Mesenchymal stem cell (in vitro differentiated cells and primary cell): ENCODE measurements around the gene CROCC2.
A peak's percentile ranks its signal among the peaks of the same experiment; 100 is the strongest.

ENCODE experiments used
- DNase-seq: peaks from one replicate; pipeline ENCODE4 v3.0.0-alpha.2; 2013
- H2AFZ ChIP-seq: one replicate; pipeline ENCODE4 v1.6.1; 2013; ENCODE audit warnings: low read depth, mild to moderate bottlenecking, control low read depth, inconsistent platforms, low read length, moderate library complexity
- H2AK5ac ChIP-seq: 2 replicates; pipeline ENCODE4 v1.6.1; 2013; ENCODE audit warnings: low read length, moderate library complexity, mild to moderate bottlenecking, inconsistent platforms; ENCODE audit not compliant: severe bottlenecking
- H2BK120ac ChIP-seq: one replicate; pipeline ENCODE4 v1.6.1; 2013; ENCODE audit warnings: low read depth, mild to moderate bottlenecking, inconsistent platforms, low read length, moderate library complexity
- H2BK12ac ChIP-seq, 2 experiments: one replicate each; pipeline ENCODE4 v1.6.1; 2013; ENCODE audit warnings: inconsistent platforms in 2 of 2, low read length in 2 of 2, mild to moderate bottlenecking in 2 of 2, moderate library complexity in 2 of 2, control low read depth in 1 of 2
- H2BK15ac ChIP-seq: one replicate; pipeline ENCODE4 v1.6.1; 2013; ENCODE audit warnings: mild to moderate bottlenecking, low read depth, inconsistent platforms; ENCODE audit not compliant: poor library complexity, severe bottlenecking
- H2BK5ac ChIP-seq: 2 replicates; pipeline ENCODE4 v1.6.1; 2013; ENCODE audit warnings: low read depth, mild to moderate bottlenecking, low read length, control low read depth, inconsistent platforms; ENCODE audit not compliant: poor library complexity, severe bottlenecking
- H3K14ac ChIP-seq, 2 experiments: one replicate each; pipeline ENCODE4 v1.6.1; 2013; ENCODE audit warnings: inconsistent platforms in 2 of 2, low read length in 2 of 2, control low read depth in 1 of 2, mild to moderate bottlenecking in 1 of 2, moderate library complexity in 1 of 2
- H3K18ac ChIP-seq, 2 experiments: one replicate each; pipeline ENCODE4 v1.6.1; 2013; ENCODE audit warnings: inconsistent platforms in 2 of 2, low read length in 2 of 2, control low read depth in 1 of 2, low read depth in 1 of 2, mild to moderate bottlenecking in 1 of 2
- H3K23ac ChIP-seq, 2 experiments: one replicate each; pipeline ENCODE4 v1.6.1; 2013; ENCODE audit warnings: inconsistent platforms in 2 of 2, low read length in 2 of 2, mild to moderate bottlenecking in 2 of 2, moderate library complexity in 2 of 2, control low read depth in 1 of 2
- H3K27ac ChIP-seq: 2 replicates; pipeline ENCODE4 v1.5.1; 2013; ENCODE audit warnings: mild to moderate bottlenecking, moderate library complexity, low read length, control low read depth, inconsistent platforms; ENCODE audit not compliant: poor library complexity, severe bottlenecking
- H3K27me3 ChIP-seq, 2 experiments: 2 replicates each; pipeline versions ENCODE4 v1.6.1 to v1.7.0; 2013; ENCODE audit warnings: low read length in 2 of 2, mild to moderate bottlenecking in 2 of 2, moderate library complexity in 2 of 2, control low read depth in 1 of 2, inconsistent platforms in 1 of 2; ENCODE audit not compliant: control insufficient read depth in 1 of 2, insufficient read depth in 1 of 2
- H3K36me3 ChIP-seq, 2 experiments: 2 replicates each; pipeline versions ENCODE4 v1.6.1 to v1.7.0; 2013; ENCODE audit warnings: low read length in 2 of 2, control low read depth in 1 of 2, inconsistent platforms in 1 of 2, low read depth in 1 of 2, mild to moderate bottlenecking in 1 of 2; ENCODE audit not compliant: insufficient read depth in 2 of 2, control insufficient read depth in 1 of 2
- H3K4ac ChIP-seq, 2 experiments: one replicate each; pipeline ENCODE4 v1.6.1; 2013; ENCODE audit warnings: inconsistent platforms in 2 of 2, low read length in 2 of 2, mild to moderate bottlenecking in 2 of 2, moderate library complexity in 2 of 2, control low read depth in 1 of 2, low read depth in 1 of 2
- H3K4me1 ChIP-seq: 2 replicates; pipeline ENCODE4 v1.6.1; 2013; ENCODE audit warnings: low read depth, low read length, control low read depth; ENCODE audit not compliant: control insufficient read depth, insufficient read depth
- H3K4me2 ChIP-seq: 2 replicates; pipeline ENCODE4 v1.6.1; 2013; ENCODE audit warnings: low read length, mild to moderate bottlenecking, inconsistent platforms; ENCODE audit not compliant: poor library complexity, severe bottlenecking
- H3K4me3 ChIP-seq, 2 experiments: 2 replicates each; pipeline versions ENCODE4 v1.5.1 to v1.7.0; 2013; ENCODE audit warnings: low read length in 2 of 2, mild to moderate bottlenecking in 2 of 2, control low read depth in 1 of 2, low read depth in 1 of 2; ENCODE audit not compliant: insufficient read depth in 1 of 2
- H3K79me1 ChIP-seq: replicated peaks from 2 replicates; pipeline ENCODE4 v1.6.1; 2013; ENCODE audit warnings: mild to moderate bottlenecking, control low read depth, low read length, inconsistent platforms; ENCODE audit not compliant: poor library complexity, severe bottlenecking
- H3K9ac ChIP-seq: 2 replicates; pipeline ENCODE4 v1.7.0; 2013; ENCODE audit warnings: mild to moderate bottlenecking, low read length, moderate library complexity
- H3K9me3 ChIP-seq: 2 replicates; pipeline ENCODE4 v1.7.0; 2013; ENCODE audit warnings: mild to moderate bottlenecking, low read length; ENCODE audit not compliant: control insufficient read depth
- H4K8ac ChIP-seq: one replicate; pipeline ENCODE4 v1.6.1; 2013; ENCODE audit warnings: inconsistent platforms, mild to moderate bottlenecking, low read length, moderate library complexity
- H4K91ac ChIP-seq: one replicate; pipeline ENCODE4 v1.6.1; 2013; ENCODE audit warnings: mild to moderate bottlenecking, low read length, inconsistent platforms
- WGBS: methylation state at CpG from one replicate; pipeline ENCODE4 v1.1.7; 2013; ENCODE audit warnings: mixed read lengths; 5-methylcytosine and 5-hydroxymethylcytosine counted together

The CROCC2 gene

GRCh38 chr2:240998995-240999791, 93.1 kb downstream of the CROCC2 start:
- 11% methylated on average over 51 of the region's 71 CpGs for WGBS
- Histone ChIP-seq H3K27me3 (peaks cover 0 to 10% of the 10 kb centered on the region in 2 experiments), H2BK5ac (no peak overlapping the region), H3K4ac (no peak overlapping the region), H4K91ac (no peak overlapping the region), H3K9me3 (peaks cover 11% of the 10 kb centered on the region), H2BK15ac (no peak overlapping the region), H2AFZ (peak overlapping the region; percentile 29), H2AK5ac (no peak overlapping the region), H3K14ac (no peak overlapping the region), H3K27ac (no peak overlapping the region), H2BK120ac (no peak overlapping the region), H3K9ac (peak overlapping the region; percentile 87), H3K4me3 (peak overlapping the region; percentile 57 to 85), H3K4me1 (peaks cover 29% of the 10 kb centered on the region), H2BK12ac (no peak overlapping the region), H3K18ac (peak overlapping the region; percentile 47 to 68), H4K8ac (no peak overlapping the region), H3K79me1 (no peaks in the 10 kb centered on the region), H3K4me2 (peak overlapping the region; percentile 83), H3K36me3 (peaks cover 12 to 45% of the 10 kb centered on the region in 2 experiments), H3K23ac (peak overlapping the region in 1 of 2 experiments; percentile 6)
- no peak for DNase-seq

DNA sequence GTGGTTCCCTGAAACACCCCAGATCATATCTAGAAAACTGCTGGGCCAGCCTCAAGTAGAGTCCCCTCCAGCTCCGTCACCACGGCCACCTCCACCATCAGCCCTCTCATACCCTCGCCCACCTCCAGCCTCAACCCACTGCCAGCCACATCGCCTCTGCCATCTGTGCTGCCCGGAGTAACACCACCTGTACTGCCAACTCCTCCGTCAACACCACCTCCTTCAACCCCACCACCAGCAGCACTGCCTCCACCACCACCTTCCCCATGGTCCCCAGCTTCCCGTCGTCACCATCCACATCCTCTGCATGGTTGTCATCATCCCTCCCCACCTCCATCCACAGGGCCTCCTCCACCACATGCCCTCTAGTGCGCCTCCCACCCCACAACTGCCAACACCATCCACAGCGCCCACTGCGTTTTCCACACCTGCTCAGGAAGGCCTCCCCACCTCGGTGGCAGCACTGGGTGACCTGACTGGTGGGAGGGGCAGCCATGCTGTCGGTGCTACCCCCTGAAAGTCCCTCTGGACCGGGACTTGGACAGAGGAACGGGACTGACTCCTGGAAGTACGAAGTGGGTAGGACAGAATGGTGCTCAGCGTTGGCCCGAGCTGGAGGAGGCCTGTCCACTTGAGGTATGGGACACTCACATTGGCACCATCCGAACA, 93.9 kb downstream of the CROCC2 start:
- no peak overlapping the region for H2BK5ac ChIP-seq

GRCh38 chr2:241000831-241001321, 94.7 kb downstream of the CROCC2 start:
- H4K91ac ChIP-seq: no peak overlapping the region
- peaks cover 26% of the 10 kb centered on the region for H3K4me1 ChIP-seq
- peak overlapping the region; percentile 87 for H3K9ac ChIP-seq
- H3K27me3 ChIP-seq: peaks cover 0 to 10% of the 10 kb centered on the region in 2 experiments
- H3K18ac ChIP-seq: no peak overlapping the region
- H3K9me3 ChIP-seq: peaks cover 26% of the 10 kb centered on the region
- no peak overlapping the region for H3K4ac ChIP-seq
- no peak overlapping the region for H2BK15ac ChIP-seq
- H3K27ac ChIP-seq: no peak overlapping the region
- no peak for DNase-seq
- 89% methylated on average over 8 of the region's 9 CpGs for WGBS
- H4K8ac ChIP-seq: peak overlapping the region; percentile 1
- H3K4me2 ChIP-seq: no peak overlapping the region
- H2AFZ ChIP-seq: no peak overlapping the region
- no peak overlapping the region for H2BK12ac ChIP-seq
- H3K36me3 ChIP-seq: peaks cover 12 to 61% of the 10 kb centered on the region in 2 experiments
- H2BK120ac ChIP-seq: no peak overlapping the region
- no peak overlapping the region for H3K23ac ChIP-seq
- no peaks in the 10 kb centered on the region for H3K79me1 ChIP-seq
- H3K4me3 ChIP-seq: peak overlapping the region in 1 of 2 experiments; percentile 85
- H2BK5ac ChIP-seq: no peak overlapping the region
- no peak overlapping the region for H3K14ac ChIP-seq
- H2AK5ac ChIP-seq: no peak overlapping the region

More for the DNA sequence above, 93.9 kb downstream of the CROCC2 start:
- Histone ChIP-seq H3K9me3 (peaks cover 19% of the 10 kb centered on the region), H2BK15ac (no peak overlapping the region), H3K4me3 (peak overlapping the region in 1 of 2 experiments; percentile 85), H2BK120ac (no peak overlapping the region), H2BK12ac (peak overlapping the region in 1 of 2 experiments; percentile 10), H3K79me1 (no peaks in the 10 kb centered on the region), H2AK5ac (no peak overlapping the region), H3K36me3 (peaks cover 12 to 52% of the 10 kb centered on the region in 2 experiments), H3K14ac (no peak overlapping the region), H3K18ac (no peak overlapping the region), H3K9ac (peak overlapping the region; percentile 87), H3K23ac (peak overlapping the region; percentile 37 to 51), H2AFZ (no peak overlapping the region), H4K91ac (no peak overlapping the region), H3K27ac (no peak overlapping the region), H3K4ac (no peak overlapping the region), H4K8ac (no peak overlapping the region), H3K27me3 (peaks cover 0 to 10% of the 10 kb centered on the region in 2 experiments), H3K4me1 (peaks cover 26% of the 10 kb centered on the region), H3K4me2 (no peak overlapping the region)
- DNase-seq: no peak
- WGBS: 93% methylated on average over 19 of the region's 19 CpGs
